Fibroblast of lung (primary cell): ENCODE results near the gene STK32B. TPM values are rescaled to one million over a fixed set of nuclear protein-coding genes. Genes with fewer than 3 reads are reported as not detected.

ENCODE experiments used
- DNase-seq, 2 donors: peaks; one replicate each; pipeline versions ENCODE4 v3.0.0 to v3.0.0-alpha.2; 2010; ENCODE audit warnings: low read depth in 2 of 2
- H2AFZ ChIP-seq: 2 replicates; pipeline ENCODE4 v1.5.1; 2012; ENCODE audit warnings: low read length, control low read depth, inconsistent platforms
- H3K27ac ChIP-seq: 2 replicates; pipeline ENCODE4 v1.5.1; 2011; ENCODE audit warnings: low read length, control low read depth; ENCODE audit not compliant: insufficient read depth
- H3K27me3 ChIP-seq: 2 replicates; pipeline ENCODE4 v1.5.1; 2011; ENCODE audit warnings: mild to moderate bottlenecking, low read length; ENCODE audit not compliant: control insufficient read depth, insufficient read depth
- H3K36me3 ChIP-seq: 2 replicates; pipeline ENCODE4 v1.5.1; 2011; ENCODE audit warnings: low read length; ENCODE audit not compliant: control insufficient read depth, insufficient read depth
- H3K4me1 ChIP-seq: 2 replicates; pipeline ENCODE4 v1.5.1; 2011; ENCODE audit warnings: low read length; ENCODE audit not compliant: control insufficient read depth, insufficient read depth; ENCODE audit errors: extremely low read depth
- H3K4me2 ChIP-seq: 2 replicates; pipeline ENCODE4 v1.5.1; 2011; ENCODE audit warnings: low read length, control low read depth; ENCODE audit not compliant: insufficient read depth; ENCODE audit errors: extremely low read depth
- H3K4me3 ChIP-seq, 4 experiments: fragments of 200-600 bp in 1 of 4; sonication (generic) in 1 of 4; replicated peaks in 1 of 4; 2 replicates each; pipeline ENCODE4 v1.5.1; 2011 to 2016; ENCODE audit warnings: low read length in 4 of 4, low read depth in 3 of 4, mild to moderate bottlenecking in 3 of 4, control low read depth in 2 of 4, inconsistent platforms in 1 of 4, mixed read lengths in 1 of 4; ENCODE audit not compliant: insufficient read depth in 1 of 4; ENCODE audit errors: control extremely low read depth in 1 of 4
- H3K79me2 ChIP-seq: 2 replicates; pipeline ENCODE4 v1.5.1; 2012; ENCODE audit warnings: mild to moderate bottlenecking, low read length, inconsistent platforms; ENCODE audit not compliant: control insufficient read depth, insufficient read depth
- H3K9ac ChIP-seq: 2 replicates; pipeline ENCODE4 v1.5.1; 2011; ENCODE audit warnings: mild to moderate bottlenecking, low read length, control low read depth; ENCODE audit not compliant: insufficient read depth
- H3K9me3 ChIP-seq: 2 replicates; pipeline ENCODE4 v1.5.1; 2012; ENCODE audit warnings: low read depth, low read length; ENCODE audit not compliant: control insufficient read depth, insufficient read depth
- H4K20me1 ChIP-seq: 2 replicates; pipeline ENCODE4 v1.5.1; 2011; ENCODE audit warnings: low read length; ENCODE audit not compliant: control insufficient read depth, insufficient read depth; ENCODE audit errors: extremely low read depth
- EZH2 ChIP-seq: IDR thresholded peaks from 2 replicates; pipeline ENCODE4 v1.5.1; 2012; ENCODE audit warnings: low read length, control low read depth, mild to moderate bottlenecking; ENCODE audit errors: missing control alignments
- polyA plus RNA-seq, 2 donors: library from polyadenylated mRNA; depleted of rRNA in 1 of 2; stranded (reverse) in 1 of 2; unstranded in 1 of 2; fragments of >200 nt; gene quantifications; 2 replicates each; pipeline ENCODE4 v1.2.1, GENCODE V29; 2011 to 2012; ENCODE audit warnings: missing spikeins in 1 of 2
- total RNA-seq: library from RNA; depleted of rRNA; stranded (reverse); fragments of >200 nt; gene quantifications from 2 replicates; pipeline ENCODE4 v1.2.1, GENCODE V29; 2014
- TF ChIP-seq, protein P1 (sequence below), 2 donors: IDR thresholded peaks in 1 of 2; conservative IDR thresholded peaks in 1 of 2; 1 replicate in 1 of 2; 2 replicates in 1 of 2; pipeline ENCODE4 v1.5.1; 2011 to 2012; ENCODE audit warnings: low read length in 2 of 2, control low read depth in 1 of 2, inconsistent platforms in 1 of 2, low read depth in 1 of 2, mild to moderate bottlenecking in 1 of 2

Gene STK32B
- total and polyA plus RNA-seq, 2 donors (not counting 1 experiment from before 2014, with no cell fraction given), result 0.50 to 1.4 TPM

GRCh38 chr4:5385741-5386311 lies 334.5 kb downstream of the STK32B start:
- Histone ChIP-seq H3K4me1 (peaks cover 16% of the 10 kb centered on the region), H3K36me3 (no peaks in the 10 kb centered on the region), H3K4me2 (no peak overlapping the region), H3K79me2 (no peaks in the 10 kb centered on the region), H3K27ac (no peak overlapping the region), H3K4me3 (no peak overlapping the region), H4K20me1 (no peaks in the 10 kb centered on the region), H3K9me3 (no peaks in the 10 kb centered on the region), H2AFZ (no peak overlapping the region), H3K27me3 (no peaks in the 10 kb centered on the region), H3K9ac (no peak overlapping the region)
- TF ChIP-seq, protein P1, sequence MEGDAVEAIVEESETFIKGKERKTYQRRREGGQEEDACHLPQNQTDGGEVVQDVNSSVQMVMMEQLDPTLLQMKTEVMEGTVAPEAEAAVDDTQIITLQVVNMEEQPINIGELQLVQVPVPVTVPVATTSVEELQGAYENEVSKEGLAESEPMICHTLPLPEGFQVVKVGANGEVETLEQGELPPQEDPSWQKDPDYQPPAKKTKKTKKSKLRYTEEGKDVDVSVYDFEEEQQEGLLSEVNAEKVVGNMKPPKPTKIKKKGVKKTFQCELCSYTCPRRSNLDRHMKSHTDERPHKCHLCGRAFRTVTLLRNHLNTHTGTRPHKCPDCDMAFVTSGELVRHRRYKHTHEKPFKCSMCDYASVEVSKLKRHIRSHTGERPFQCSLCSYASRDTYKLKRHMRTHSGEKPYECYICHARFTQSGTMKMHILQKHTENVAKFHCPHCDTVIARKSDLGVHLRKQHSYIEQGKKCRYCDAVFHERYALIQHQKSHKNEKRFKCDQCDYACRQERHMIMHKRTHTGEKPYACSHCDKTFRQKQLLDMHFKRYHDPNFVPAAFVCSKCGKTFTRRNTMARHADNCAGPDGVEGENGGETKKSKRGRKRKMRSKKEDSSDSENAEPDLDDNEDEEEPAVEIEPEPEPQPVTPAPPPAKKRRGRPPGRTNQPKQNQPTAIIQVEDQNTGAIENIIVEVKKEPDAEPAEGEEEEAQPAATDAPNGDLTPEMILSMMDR (conservative IDR thresholded peaks at IDR 0.05 in 1 of 2, IDR thresholded peaks at IDR 0.05 in 1 of 2; ENCODE audit: low read depth in 1 of 2, low read length in 2 of 2), result no peak
- TF ChIP-seq EZH2, result no peak
- no peak for DNase-seq

- H3K4me1 ChIP-seq, result peaks cover 11% of the 10 kb centered on the region
- no peaks in the 10 kb centered on the region for H4K20me1 ChIP-seq
- no peaks in the 10 kb centered on the region for H3K9me3 ChIP-seq
- H3K9ac ChIP-seq, result no peak overlapping the region
- H3K36me3 ChIP-seq, result no peaks in the 10 kb centered on the region
- TF ChIP-seq, protein P1 (conservative IDR thresholded peaks at IDR 0.05 in 1 of 2, IDR thresholded peaks at IDR 0.05 in 1 of 2; ENCODE audit: low read depth in 1 of 2, low read length in 2 of 2), result no peak
- TF ChIP-seq EZH2, result no peak
- H3K4me3 ChIP-seq, result no peak overlapping the region
- no peak overlapping the region for H3K4me2 ChIP-seq
- no peak overlapping the region for H2AFZ ChIP-seq
- no peak overlapping the region for H3K27ac ChIP-seq
- H3K27me3 ChIP-seq, result no peaks in the 10 kb centered on the region
- H3K79me2 ChIP-seq, result no peaks in the 10 kb centered on the region
- no peak for DNase-seq
Observed at GRCh38 chr4:5386921-5387320, 335.6 kb downstream of the STK32B start.

DNA sequence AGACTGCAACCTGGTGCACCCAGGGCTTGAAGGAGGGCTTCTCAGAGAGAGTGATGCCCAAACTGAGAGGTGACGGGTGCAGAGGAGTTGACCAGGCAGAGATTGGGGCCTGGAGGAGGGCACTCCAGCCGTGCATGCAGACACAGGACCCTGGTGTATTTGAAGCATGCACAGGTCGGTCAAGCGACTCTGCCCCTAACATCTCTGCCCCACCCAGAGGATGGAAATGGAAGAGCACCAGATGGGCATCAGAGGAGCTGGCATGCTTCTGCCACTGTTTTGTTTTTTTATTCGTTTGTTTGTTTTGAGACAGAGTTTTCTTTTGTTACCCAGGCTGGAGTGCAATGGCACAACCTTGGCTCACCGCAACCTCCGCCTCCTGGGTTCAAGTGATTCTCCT lies 336.2 kb downstream of the STK32B start:
- no peak overlapping the region for H2AFZ ChIP-seq
- H3K4me1 ChIP-seq, result peaks cover 7% of the 10 kb centered on the region
- no peak overlapping the region for H3K4me3 ChIP-seq
- no peaks in the 10 kb centered on the region for H3K9me3 ChIP-seq
- no peak for TF ChIP-seq EZH2
- TF ChIP-seq, protein P1 (conservative IDR thresholded peaks at IDR 0.05 in 1 of 2, IDR thresholded peaks at IDR 0.05 in 1 of 2; ENCODE audit: low read depth in 1 of 2, low read length in 2 of 2), result no peak
- H3K4me2 ChIP-seq, result no peak overlapping the region
- H3K9ac ChIP-seq, result no peak overlapping the region
- no peak overlapping the region for H3K27ac ChIP-seq
- H3K36me3 ChIP-seq, result no peaks in the 10 kb centered on the region
- H3K27me3 ChIP-seq, result no peaks in the 10 kb centered on the region
- no peaks in the 10 kb centered on the region for H3K79me2 ChIP-seq
- H4K20me1 ChIP-seq, result no peaks in the 10 kb centered on the region
- no peak for DNase-seq
